Measurements from ENCODE around the gene PTOV1. TPM values are rescaled to one million over a fixed set of nuclear protein-coding genes. Genes with fewer than 3 reads are reported as not detected.

The PTOV1 gene
- total and polyA plus RNA-seq, 2 of the 13 experiments (the other 11 are each of a cell fraction or from before 2014, with no cell fraction given), result 63.5 to 68.5 TPM

- 0 out of 2 replicates have a peak, but pooled peaks have one; percentile 19 for TF ChIP-seq ZNF101 (CRISPR knock-in tag; IDR thresholded peaks at IDR 0.05; ENCODE audit: borderline replicate concordance, low read depth)
- no peak for TF ChIP-seq JUNB (CRISPR knock-in tag; IDR thresholded peaks at IDR 0.05; ENCODE audit: borderline replicate concordance)
- no peak for TF ChIP-seq HOXA9 (CRISPR knock-in tag; IDR thresholded peaks at IDR 0.05; ENCODE audit: borderline replicate concordance)
- 0 out of 2 replicates have a peak, but pooled peaks have one; percentile 43 for TF ChIP-seq NRL (CRISPR knock-in tag; IDR thresholded peaks at IDR 0.05; ENCODE audit: borderline replicate concordance)
- no peak for TF ChIP-seq ZNF468 (CRISPR knock-in tag; IDR thresholded peaks at IDR 0.05)
- TF ChIP-seq SNAPC2 (CRISPR knock-in tag; IDR thresholded peaks at IDR 0.05), result no peak; the same call in 1 of the 2 replicates
- no peak for TF ChIP-seq RFX1 (IDR thresholded peaks at IDR 0.05)
- peak; percentile 44; the same call in 1 of the 2 replicates for TF ChIP-seq ESRRA (CRISPR knock-in tag; IDR thresholded peaks at IDR 0.05; ENCODE audit: low read depth)
- no peak for TF ChIP-seq NFE2L2 (IDR thresholded peaks at IDR 0.05; ENCODE audit: low read length)
- TF ChIP-seq ZNF430 (CRISPR knock-in tag; IDR thresholded peaks at IDR 0.05), result no peak
- TF ChIP-seq NFYB (CRISPR knock-in tag; IDR thresholded peaks at IDR 0.05), result 0 out of 2 replicates have a peak, but pooled peaks have one; percentile 29
- TF ChIP-seq POLR2AphosphoS2 (IDR thresholded peaks at IDR 0.05; ENCODE audit: low read depth, low read length), result no peak
- TF ChIP-seq GABPB1 (CRISPR knock-in tag; IDR thresholded peaks at IDR 0.05), result peak; percentile 96
- 0 out of 2 replicates have a peak, but pooled peaks have one; percentile 16 for TF ChIP-seq HIVEP1 (CRISPR knock-in tag; IDR thresholded peaks at IDR 0.05)
- peak; percentile 72 for TF ChIP-seq BHLHE40 (IDR thresholded peaks at IDR 0.05; ENCODE audit: low read length)
- TF ChIP-seq HNF4A (CRISPR knock-in tag; IDR thresholded peaks at IDR 0.05), result peak; percentile 1; the same call in 1 of the 2 replicates
- TF ChIP-seq EP300 (IDR thresholded peaks at IDR 0.05; ENCODE audit: low read depth in 2 of 2, low read length in 2 of 2), result no peak
- TF ChIP-seq EP300 (CRISPR knock-in tag; IDR thresholded peaks at IDR 0.05; ENCODE audit: borderline replicate concordance), result no peak; the same call in 1 of the 2 replicates
- TF ChIP-seq IKZF4 (CRISPR knock-in tag; IDR thresholded peaks at IDR 0.05; ENCODE audit: borderline replicate concordance, low read depth, not compliant biosample characterization), result no peak
- peak; percentile 82; the same call in 1 of the 2 replicates for TF ChIP-seq THAP7 (CRISPR knock-in tag; IDR thresholded peaks at IDR 0.05)
- no peak for TF ChIP-seq XRCC5 (optimal IDR thresholded peaks at IDR 0.05; ENCODE audit: low read length)
- no peak for TF ChIP-seq ZNF460 (CRISPR knock-in tag; IDR thresholded peaks at IDR 0.05; ENCODE audit: borderline replicate concordance)
- peak; percentile 86 for TF ChIP-seq POGZ (CRISPR knock-in tag; IDR thresholded peaks at IDR 0.05)
- peak; percentile 16; the same call in 1 of the 2 replicates for TF ChIP-seq ELF1 (CRISPR knock-in tag; IDR thresholded peaks at IDR 0.05)
- peak; percentile 60; the same call in 1 of the 2 replicates for TF ChIP-seq FOXP4 (CRISPR knock-in tag; IDR thresholded peaks at IDR 0.05)
- TF ChIP-seq ZNF136 (CRISPR knock-in tag; IDR thresholded peaks at IDR 0.05; ENCODE audit: low read depth), result no peak
- TF ChIP-seq, protein P1, sequence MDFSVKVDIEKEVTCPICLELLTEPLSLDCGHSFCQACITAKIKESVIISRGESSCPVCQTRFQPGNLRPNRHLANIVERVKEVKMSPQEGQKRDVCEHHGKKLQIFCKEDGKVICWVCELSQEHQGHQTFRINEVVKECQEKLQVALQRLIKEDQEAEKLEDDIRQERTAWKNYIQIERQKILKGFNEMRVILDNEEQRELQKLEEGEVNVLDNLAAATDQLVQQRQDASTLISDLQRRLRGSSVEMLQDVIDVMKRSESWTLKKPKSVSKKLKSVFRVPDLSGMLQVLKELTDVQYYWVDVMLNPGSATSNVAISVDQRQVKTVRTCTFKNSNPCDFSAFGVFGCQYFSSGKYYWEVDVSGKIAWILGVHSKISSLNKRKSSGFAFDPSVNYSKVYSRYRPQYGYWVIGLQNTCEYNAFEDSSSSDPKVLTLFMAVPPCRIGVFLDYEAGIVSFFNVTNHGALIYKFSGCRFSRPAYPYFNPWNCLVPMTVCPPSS (IDR thresholded peaks at IDR 0.05), result no peak
- TF ChIP-seq PITX1 (CRISPR knock-in tag; IDR thresholded peaks at IDR 0.05), result peak; percentile 38; the same call in 1 of the 2 replicates
- no peak for TF ChIP-seq ZNF354B (CRISPR knock-in tag; IDR thresholded peaks at IDR 0.05)
Measured at GRCh38 chr19:49876422-49877019, 25.6 kb downstream of the PTOV1 start (continued).

Measured in HepG2 (cell line).